HG03159 (cell line): Measurements from ENCODE around the gene LRP5.
"Not testable (repeated sequence)": the region's sequence is repeated elsewhere in the genome, so short reads cannot be mapped to it uniquely, and the experiment has no call there.

Source experiments
- ATAC-seq: cut with Tn5 transposase; IDR thresholded peaks from one replicate; pipeline ENCODE4 v1.9.1; 2021; ENCODE audit warnings: mild to moderate bottlenecking, moderate library complexity; ENCODE audit not compliant: unreplicated experiment

The LRP5 gene

DNA sequence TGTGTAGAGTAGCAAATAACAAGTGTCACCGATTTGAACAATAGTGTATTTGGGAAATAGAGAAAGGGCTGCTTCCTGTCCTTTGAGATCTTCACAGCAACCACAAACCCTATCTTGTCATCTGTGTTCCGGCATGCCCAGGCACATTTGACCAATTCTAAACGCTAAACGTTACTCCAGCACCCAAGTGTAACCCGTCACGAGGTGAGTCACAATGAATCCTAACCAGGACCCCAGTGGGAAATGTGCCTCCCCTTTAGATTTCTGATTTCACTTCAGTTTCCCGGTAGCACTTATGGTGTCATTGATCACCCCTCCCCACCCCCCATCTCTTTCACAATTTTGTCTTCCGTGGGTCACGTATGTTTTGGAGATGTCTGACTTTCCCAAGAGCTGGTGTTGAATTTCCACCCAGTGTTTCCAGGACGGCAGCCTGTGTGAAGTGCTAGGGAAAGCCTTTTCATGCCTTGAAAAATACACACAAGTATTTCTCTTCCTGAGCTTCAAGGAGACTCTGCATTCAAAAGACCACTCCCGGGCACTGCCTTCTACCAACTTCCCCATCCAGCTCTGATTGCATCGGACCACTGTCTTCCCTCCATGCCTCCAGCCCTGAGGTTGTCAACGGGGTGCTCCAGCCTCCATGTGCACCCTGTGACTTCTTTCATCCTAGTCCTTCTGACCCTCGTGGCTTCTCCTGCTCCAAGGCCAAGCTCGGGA, 30.1 kb upstream of the LRP5 start:
- ATAC-seq: no peak

- no peak for ATAC-seq
These were observed 29.5 kb upstream of the LRP5 start for GRCh38 chr11:68282861-68283230.

DNA sequence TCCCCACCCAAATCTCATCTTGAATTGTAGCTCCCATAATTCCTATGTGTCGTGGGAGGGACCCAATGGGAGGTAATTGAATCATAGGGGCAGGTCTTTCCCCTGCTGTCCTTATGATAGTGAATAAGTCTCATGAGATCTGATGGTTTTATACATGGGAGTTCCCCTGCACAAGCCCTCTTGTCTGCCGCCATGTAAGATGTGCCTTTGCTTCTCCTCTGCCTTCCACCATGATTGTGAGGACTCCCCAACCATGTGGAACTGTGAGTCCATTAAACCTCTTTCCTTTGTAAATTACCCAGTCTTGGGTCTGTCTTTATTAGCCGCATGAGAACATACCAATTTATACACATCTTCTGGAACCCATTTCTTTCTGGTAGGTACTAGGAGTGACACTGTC, 27.8 kb upstream of the LRP5 start:
- not testable (repeated sequence) for ATAC-seq

DNA sequence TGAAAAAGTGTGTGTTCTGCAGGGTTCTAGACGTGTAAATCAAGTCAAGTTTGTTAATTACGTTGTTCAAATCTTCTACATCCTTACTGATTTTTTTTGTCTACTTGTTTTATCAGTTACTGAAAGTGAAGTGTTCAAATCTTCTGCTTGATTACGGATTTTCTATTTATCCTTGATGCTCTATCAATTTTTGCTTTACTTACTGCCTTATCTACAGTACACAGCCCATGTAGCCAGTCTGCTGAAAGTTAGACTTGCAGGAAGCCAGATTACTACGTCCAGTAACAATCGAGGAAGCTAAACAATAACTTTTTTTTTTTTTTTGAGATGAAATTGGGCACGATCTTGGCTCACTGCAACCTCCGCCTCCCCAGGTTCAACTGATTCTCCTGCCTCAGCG, 25.0 kb upstream of the LRP5 start:
- ATAC-seq: no peak

- no peak for ATAC-seq
These were observed 22.9 kb upstream of the LRP5 start for GRCh38 chr11:68289456-68289855.

- no peak for ATAC-seq
These were observed 18.7 kb upstream of the LRP5 start for GRCh38 chr11:68293708-68294107.

- ATAC-seq: no peak
These were observed 17.1 kb upstream of the LRP5 start for GRCh38 chr11:68295271-68295670.

DNA sequence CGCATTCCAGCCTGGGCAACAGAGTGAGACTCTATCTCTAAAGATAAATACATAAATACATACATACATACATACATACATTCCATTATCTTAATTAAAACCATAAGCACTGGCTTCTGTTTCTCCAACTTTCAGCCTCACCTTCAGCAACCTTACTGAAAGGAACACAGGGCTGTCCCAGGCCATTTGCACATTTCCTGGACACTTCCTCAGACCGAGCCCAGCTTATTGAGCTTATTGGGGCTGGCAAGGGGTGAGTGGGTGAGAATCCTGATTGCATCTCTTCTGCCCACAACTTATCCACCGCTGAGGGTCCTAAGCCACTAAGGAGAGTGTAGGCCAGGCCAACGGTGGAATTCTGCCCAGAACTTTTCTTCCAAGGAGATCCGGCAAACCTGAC, 16.5 kb upstream of the LRP5 start:
- ATAC-seq: no peak

DNA sequence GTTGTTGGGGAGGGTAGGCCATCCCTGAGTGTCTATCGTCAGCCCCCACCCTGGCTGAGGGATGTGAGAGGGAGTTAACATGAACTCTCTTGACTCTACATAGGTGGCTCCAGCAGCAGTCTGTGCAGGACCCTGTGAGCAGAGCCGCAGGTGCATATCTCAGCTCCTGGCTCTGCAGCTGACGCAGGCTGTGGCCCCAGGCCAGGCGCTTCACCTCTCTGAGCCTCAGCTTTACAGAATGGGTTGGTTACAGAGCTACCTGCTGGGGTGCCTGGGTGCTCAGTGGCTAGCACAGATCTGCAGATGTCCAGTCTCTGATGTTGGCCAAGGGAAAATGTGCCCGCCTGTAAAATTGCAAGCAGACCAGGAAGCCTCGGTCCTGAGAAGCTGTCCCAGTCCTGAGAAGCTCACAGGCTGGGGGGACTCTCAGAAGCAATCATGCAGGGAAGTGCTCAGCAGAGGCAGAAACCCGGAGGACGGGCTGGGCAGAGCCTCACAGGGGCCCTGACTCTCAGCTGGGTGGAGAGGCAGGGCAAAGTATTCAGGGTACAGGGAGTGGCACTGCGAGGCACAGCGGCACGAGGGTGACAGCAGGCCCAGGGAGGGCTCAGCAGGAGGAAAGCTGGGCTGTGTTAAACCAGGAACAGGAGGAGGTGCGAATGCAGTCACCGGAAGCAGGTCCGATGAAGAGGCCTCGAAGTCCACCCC, 15.9 kb upstream of the LRP5 start:
- ATAC-seq: no peak

DNA sequence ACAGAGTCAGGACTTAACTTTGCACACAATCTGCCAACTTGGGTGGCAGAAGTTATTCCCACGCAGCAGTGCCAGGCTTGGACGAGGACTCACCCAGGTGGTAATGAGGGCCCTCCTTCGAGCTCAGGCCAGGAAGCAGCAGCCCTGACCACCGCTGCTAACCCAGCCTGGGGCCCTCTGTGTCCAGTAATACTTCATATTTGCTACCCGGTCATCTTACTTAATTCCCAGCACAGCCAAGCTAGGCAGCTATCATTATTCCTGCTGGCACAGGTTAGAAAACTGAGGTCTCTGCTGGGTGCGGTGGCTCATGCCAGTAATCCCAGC, 15.4 kb upstream of the LRP5 start:
- ATAC-seq: no peak

- no peak for ATAC-seq
These were observed 14.9 kb upstream of the LRP5 start for GRCh38 chr11:68297494-68297811.

DNA sequence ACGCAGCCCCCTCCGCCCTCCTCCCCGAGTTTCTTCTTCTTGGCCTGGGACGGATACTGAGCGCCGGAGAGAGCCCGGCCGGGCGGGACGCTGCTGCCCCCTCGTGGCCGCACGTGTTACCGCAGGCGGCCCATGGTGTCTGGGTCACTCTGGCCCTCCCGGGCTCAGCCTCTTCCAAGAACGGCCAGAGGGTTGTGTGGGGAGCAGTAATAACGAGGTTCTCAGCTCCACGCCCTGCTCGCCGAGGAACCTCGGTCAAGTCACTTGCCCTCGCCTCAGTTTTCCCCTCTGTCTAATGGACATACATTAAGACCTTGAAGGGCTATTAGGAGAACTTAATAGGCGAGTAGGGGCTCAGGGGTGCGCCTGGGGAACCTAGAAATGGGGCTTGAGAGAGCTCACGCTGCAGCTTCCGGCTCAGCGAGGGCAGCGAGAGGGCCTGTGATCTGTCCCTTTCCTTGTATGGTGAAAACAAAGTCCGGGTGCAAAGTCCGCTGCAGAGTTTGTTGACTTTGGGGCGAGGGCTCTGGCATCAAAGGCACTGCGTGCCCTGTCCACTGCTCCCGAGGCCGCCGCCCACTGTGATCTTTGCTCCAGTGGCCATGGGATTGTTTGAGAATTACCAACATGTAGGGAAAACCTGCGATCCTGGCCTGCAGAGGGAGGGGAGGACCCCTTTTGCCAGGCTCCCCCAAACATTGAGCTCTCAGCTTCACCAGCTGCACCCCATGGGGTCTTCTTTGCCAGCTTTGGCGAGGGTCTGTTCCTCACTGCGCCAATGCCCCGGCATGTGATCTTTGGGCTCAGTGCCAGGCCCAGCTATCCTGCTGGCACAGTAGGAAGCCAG, 14.4 kb upstream of the LRP5 start:
- peak; percentile 70 for ATAC-seq

DNA sequence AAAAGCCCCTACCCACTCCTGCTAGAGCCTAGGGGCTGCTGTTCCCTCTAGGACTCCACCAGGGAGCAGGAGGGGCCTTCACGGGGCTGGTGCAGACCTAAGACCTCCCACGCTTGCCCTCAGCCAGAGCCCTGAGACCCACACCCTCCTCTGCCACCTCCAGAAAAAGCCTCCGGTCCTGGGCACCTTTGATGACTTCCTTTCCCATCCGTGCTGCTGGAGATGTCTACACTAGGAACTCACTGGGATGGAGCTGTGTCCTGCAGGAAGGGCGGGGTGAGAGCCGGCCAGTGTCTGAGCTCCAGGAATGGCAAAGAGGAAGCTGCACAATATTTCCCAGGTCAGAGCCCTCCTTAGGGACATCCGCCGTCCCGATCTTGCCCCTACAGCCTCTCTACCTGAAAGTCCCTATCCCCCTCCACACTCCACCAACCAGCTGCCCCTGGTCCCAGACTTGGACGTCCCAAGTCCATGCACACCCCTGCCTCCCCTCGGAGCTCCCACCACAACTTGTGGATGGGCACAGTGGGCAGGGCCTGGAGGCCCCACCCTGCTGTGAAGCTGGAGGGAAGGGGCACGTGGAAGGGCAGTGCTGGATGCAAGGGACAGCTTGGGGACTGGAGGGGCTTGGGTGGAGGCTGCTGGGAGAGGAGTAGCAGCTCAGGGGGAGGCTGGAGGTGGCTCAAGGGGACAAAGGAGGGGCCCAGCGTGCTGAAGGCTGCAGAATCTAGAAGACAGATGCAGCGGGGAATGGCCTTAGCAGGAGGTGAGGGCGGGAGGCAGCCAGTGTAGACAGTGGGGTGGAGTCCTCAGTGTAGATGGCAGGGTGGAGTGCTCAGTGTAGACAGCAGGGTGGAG, 13.5 kb upstream of the LRP5 start:
- ATAC-seq: no peak

DNA sequence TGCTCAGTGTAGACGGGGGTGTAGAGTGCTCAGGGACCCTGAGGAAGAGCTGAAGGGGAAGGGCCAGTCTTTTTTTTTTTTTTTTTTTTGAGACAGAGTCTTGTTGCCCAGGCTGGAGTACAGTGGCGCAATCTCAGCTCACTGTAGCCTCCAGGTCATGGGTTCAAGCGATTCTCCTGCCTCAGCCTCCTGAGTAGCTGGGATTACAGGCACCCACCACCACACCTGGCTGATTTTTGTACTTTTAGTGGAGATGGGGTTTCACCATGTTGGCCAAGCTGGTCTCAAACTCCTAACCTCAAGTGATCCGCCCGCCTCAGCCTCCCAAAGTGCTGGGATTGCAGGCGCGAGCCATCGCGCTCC, 12.9 kb upstream of the LRP5 start:
- ATAC-seq: not testable (repeated sequence)

DNA sequence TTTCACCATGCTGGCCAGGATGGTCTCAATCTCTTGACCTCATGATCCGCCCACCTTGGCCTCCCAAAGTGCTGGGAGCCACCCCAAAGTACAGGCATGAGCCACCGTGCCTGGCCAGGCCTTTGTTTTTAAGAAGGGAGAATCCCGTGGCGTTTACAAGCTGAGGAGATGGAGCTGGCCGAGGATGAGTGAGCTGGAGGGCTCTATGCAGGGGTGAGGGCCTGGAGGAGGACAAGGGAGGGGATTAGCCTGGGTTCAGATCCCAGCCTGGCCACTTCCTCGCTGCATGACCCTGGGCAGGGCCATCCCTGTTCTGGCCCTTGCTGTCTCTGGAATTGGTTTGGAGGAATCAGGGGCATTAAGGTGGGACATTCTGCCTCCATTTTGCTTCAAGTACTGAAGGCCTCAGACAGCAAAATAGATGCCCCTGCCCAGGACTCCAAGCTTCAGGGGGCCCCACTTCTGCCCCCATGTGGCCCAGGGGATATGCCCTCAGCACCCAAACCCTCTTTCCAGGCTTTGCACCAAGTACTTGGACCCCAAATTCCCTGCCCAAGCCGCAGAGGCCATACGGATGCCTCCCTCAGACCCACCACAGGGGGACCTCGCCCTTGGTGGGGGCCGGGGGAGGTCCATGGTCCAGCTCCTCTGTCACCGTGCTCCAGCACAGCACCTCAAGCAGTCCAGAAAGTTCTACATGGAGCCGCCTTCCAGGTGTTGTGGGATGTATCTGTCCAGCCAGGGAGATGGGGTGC, 12.1 kb upstream of the LRP5 start:
- ATAC-seq: no peak

- ATAC-seq: no peak
These were observed 10.1 kb upstream of the LRP5 start for GRCh38 chr11:68302256-68302655.

DNA sequence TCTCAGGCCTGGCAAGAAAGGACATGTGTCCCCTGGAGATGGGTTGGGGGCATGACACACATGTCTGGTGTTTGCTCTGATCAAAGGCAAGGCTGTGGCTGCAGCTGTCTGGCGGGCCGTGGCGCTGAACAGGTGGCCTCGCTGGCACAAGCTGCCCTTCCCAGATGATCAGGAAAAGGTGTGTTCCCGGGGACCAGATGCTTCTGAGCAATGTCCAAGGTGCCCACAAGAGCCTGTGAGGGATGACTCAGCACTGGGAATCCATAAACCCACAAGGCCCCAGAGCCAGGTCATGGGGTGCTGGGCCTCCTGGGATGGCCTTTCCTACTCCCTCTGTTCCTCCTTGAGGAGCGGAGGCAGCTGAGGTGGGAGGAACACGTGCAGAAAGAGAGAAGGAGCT, 9.7 kb upstream of the LRP5 start:
- no peak for ATAC-seq

DNA sequence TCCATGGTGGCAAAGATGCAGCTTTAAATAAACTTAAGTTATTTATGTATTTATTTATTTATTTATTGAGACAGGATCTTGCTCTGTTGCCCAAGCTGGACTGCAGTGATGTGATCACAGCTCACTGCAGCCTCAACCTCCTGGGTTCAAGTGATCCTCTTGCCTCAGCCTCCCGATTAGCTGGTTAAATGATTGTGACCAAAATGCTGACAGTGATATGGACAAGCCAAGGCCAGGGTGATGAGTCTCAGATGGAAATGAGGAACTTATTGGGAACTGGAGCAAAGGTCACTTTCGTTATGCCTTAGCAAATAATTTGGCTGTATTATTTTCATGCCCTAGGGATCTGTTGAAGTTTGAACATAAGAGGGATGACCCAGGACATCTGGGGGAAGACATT, 9.3 kb upstream of the LRP5 start:
- ATAC-seq: no peak

DNA sequence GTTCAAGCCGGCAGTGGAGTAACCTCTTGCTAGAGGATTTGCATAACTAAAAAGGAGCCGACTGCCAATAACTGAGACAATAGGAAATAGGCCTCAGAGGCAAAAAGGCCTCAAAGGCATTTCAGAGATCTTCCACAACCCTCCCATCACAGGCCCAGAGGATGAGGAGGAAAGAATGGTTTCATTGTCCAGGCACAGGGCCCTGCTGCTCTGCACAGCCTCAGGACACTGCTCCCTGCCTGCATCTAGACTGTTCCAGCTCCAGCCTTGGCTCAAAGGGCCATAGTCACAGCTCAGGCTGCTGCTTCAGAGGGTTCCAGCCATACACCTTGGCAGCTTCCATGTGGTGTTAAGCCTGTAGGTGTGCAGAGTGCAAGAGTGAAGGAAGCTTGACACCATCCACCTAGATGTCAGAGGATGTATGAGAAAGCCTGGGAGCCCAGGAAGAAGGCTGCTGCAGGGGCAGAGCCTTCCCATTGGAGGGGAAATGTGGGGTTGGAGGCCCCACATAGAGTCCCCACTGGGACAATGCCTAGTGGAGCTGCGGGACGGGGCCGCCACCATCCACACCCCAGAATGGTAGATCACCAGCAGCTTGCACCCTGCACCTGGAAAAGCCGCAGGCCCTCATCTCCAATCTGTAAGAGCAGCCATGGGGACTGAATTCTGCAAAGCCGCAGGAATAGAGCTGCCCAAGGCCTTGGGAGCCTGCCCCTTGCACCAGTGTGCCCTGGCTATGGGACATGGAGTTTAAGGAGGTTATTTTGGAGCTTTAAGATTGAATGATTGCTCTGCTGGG, 8.2 kb upstream of the LRP5 start:
- no peak for ATAC-seq

DNA sequence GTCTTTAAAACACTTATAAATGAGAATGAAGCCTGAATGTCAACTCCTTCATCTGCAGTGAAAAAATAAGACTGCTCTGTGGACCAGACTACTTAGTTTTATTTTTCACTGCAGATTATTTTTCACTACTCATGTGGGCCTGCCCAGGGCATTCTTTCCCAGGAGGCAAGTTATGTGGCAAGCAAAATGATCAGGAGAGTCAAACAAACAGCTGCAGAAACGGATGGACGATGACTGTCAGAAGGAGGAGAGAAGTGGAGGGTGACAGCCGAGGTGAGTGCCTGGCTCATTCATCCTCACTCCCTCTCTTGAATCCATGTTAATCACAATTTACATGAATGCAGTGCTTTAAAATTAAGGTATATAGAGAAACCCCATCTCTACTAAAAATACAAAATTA, 5.8 kb upstream of the LRP5 start:
- ATAC-seq: no peak
